Astrocyte of the hippocampus (primary cell): Measurements from ENCODE around the gene USP33.
"Not testable (repeated sequence)": the region's sequence is repeated elsewhere in the genome, so short reads cannot be mapped to it uniquely, and the experiment has no call there.

ENCODE experiments used
- DNase-seq: peaks from one replicate; pipeline ENCODE4 v3.0.0; 2011; ENCODE audit warnings: low read depth, low spot score

USP33 gene

GRCh38 chr1:77671836-77672235 is 87.8 kb downstream of the USP33 start:
- peak; percentile 16 for DNase-seq

GRCh38 chr1:77670330-77670729 is 89.3 kb downstream of the USP33 start:
- no peak for DNase-seq

GRCh38 chr1:77668924-77669449 is 90.7 kb downstream of the USP33 start:
- DNase-seq, result no peak

GRCh38 chr1:77664939-77665516 is 94.6 kb downstream of the USP33 start:
- DNase-seq, result no peak

GRCh38 chr1:77661696-77662095 is 98.0 kb downstream of the USP33 start:
- no peak for DNase-seq

GRCh38 chr1:77659879-77660593 is 99.6 kb downstream of the USP33 start:
- no peak for DNase-seq

- no peak for DNase-seq
These were observed 101.4 kb downstream of the USP33 start for GRCh38 chr1:77658271-77658670.

- DNase-seq, result no peak
These were observed 104.1 kb downstream of the USP33 start for GRCh38 chr1:77655431-77655974.

GRCh38 chr1:77652970-77653516 is 106.6 kb downstream of the USP33 start:
- DNase-seq, result no peak

GRCh38 chr1:77652268-77652667 is 107.4 kb downstream of the USP33 start:
- DNase-seq, result peak; percentile 2

GRCh38 chr1:77649127-77649526 is 110.5 kb downstream of the USP33 start:
- no peak for DNase-seq

GRCh38 chr1:77646224-77646623 is 113.4 kb downstream of the USP33 start:
- DNase-seq, result not testable (repeated sequence)
